GM23338 (cell line): ENCODE data around the gene S100P. TPM values are rescaled to one million over a fixed set of nuclear protein-coding genes. Genes with fewer than 3 reads are reported as not detected.

Experiments
- ATAC-seq: fragments of 200-7000 bp; cut with Tn5 transposase; 3 replicates; pipeline ENCODE4 v1.9.1; 2020
- DNase-seq: peaks from one replicate; pipeline ENCODE4 v3.0.0-alpha.2; 2015; ENCODE audit warnings: low spot score
- H2AFZ ChIP-seq: fragments of 200-600 bp; sonication (generic); 2 replicates; pipeline ENCODE4 v1.8.0; 2016; ENCODE audit warnings: antibody characterized with exemption, mild to moderate bottlenecking, moderate library complexity
- H3F3A ChIP-seq: fragments of 200-600 bp; sonication (generic); replicated peaks from 2 replicates; pipeline ENCODE4 v1.8.0; 2017; ENCODE audit warnings: antibody characterized with exemption, mixed run types, low read depth
- H3K27ac ChIP-seq: fragments of 200-600 bp; sonication (generic); 2 replicates; pipeline ENCODE4 v1.6.1; 2016; ENCODE audit warnings: low read depth
- H3K27me3 ChIP-seq: fragments of 200-600 bp; sonication (generic); 2 replicates; pipeline ENCODE4 v1.8.0; 2016; ENCODE audit warnings: mild to moderate bottlenecking, mixed run types, moderate library complexity; ENCODE audit not compliant: insufficient read depth
- H3K36me3 ChIP-seq: fragments of 200-600 bp; sonication (generic); 2 replicates; pipeline ENCODE4 v1.8.0; 2016; ENCODE audit warnings: mild to moderate bottlenecking; ENCODE audit not compliant: insufficient read depth
- H3K4me1 ChIP-seq: fragments of 200-600 bp; sonication (generic); 2 replicates; pipeline ENCODE4 v1.8.0; 2016; ENCODE audit warnings: mild to moderate bottlenecking, moderate library complexity; ENCODE audit not compliant: insufficient read depth
- H3K4me2 ChIP-seq: fragments of 200-600 bp; sonication (generic); 2 replicates; pipeline ENCODE4 v1.7.1; 2017; ENCODE audit warnings: mixed run types
- H3K4me3 ChIP-seq: fragments of 200-600 bp; sonication (generic); 2 replicates; pipeline ENCODE4 v1.6.1; 2016; ENCODE audit warnings: mixed run types
- H3K79me2 ChIP-seq: fragments of 200-600 bp; sonication (generic); replicated peaks from 2 replicates; pipeline ENCODE4 v1.8.0; 2017; ENCODE audit warnings: mild to moderate bottlenecking; ENCODE audit not compliant: insufficient read depth
- H3K9me2 ChIP-seq: fragments of 200-600 bp; sonication (generic); 2 replicates; pipeline ENCODE4 v1.8.0; 2017; ENCODE audit not compliant: insufficient read depth
- H4K20me1 ChIP-seq: fragments of 200-600 bp; sonication (generic); replicated peaks from 2 replicates; pipeline ENCODE4 v1.8.0; 2017; ENCODE audit warnings: mild to moderate bottlenecking; ENCODE audit not compliant: insufficient read depth
- H3K27ac Mint-ChIP-seq: 2 replicates; pipeline ENCODE4 v1.8.0; 2020; ENCODE audit warnings: inconsistent platforms, mild to moderate bottlenecking, moderate library complexity, mixed read lengths
- H3K27me3 Mint-ChIP-seq: 3 replicates; pipeline ENCODE4 v1.8.0; 2022; ENCODE audit warnings: low read depth, mild to moderate bottlenecking, moderate library complexity, mixed read lengths, inconsistent platforms; ENCODE audit not compliant: insufficient read depth, poor library complexity
- H3K36me3 Mint-ChIP-seq: 3 replicates; pipeline ENCODE4 v1.8.0; 2021; ENCODE audit warnings: low read depth, mild to moderate bottlenecking, inconsistent platforms, moderate library complexity, mixed read lengths
- H3K4me1 Mint-ChIP-seq: 3 replicates; pipeline ENCODE4 v1.8.0; 2020; ENCODE audit warnings: mild to moderate bottlenecking, inconsistent platforms, mixed read lengths
- H3K4me3 Mint-ChIP-seq: 3 replicates; pipeline ENCODE4 v1.8.0; 2021; ENCODE audit warnings: moderate library complexity, mild to moderate bottlenecking, inconsistent platforms, mixed read lengths
- H3K9me3 Mint-ChIP-seq: 3 replicates; pipeline ENCODE4 v1.8.0; 2020; ENCODE audit warnings: moderate library complexity, mild to moderate bottlenecking, inconsistent platforms, mixed read lengths
- CREB1 ChIP-seq: fragments of 250-450 bp; sonication (Bioruptor Pico); IDR thresholded peaks from 2 replicates; pipeline ENCODE4 v1.5.0; 2020; ENCODE audit warnings: low read depth, mild to moderate bottlenecking, moderate library complexity
- CTCF ChIP-seq, 2 experiments: fragments of 200-600 bp in 1 of 2; sonication (generic) in 1 of 2; conservative IDR thresholded peaks; 2 replicates each; pipeline versions ENCODE4 v1.5.1 to v1.6.1; 2016 to 2017; ENCODE audit warnings: antibody characterized with exemption in 2 of 2, low read depth in 2 of 2, mild to moderate bottlenecking in 2 of 2, moderate library complexity in 1 of 2
- ETS1 ChIP-seq: IDR thresholded peaks from 2 replicates; pipeline ENCODE4 v1.6.1; 2016; ENCODE audit warnings: antibody characterized with exemption
- EZH2 ChIP-seq: fragments of 200-600 bp; sonication (generic); IDR thresholded peaks from one replicate; pipeline ENCODE4 v1.8.0; 2017; ENCODE audit warnings: antibody characterized with exemption, mild to moderate bottlenecking, low read depth; ENCODE audit not compliant: unreplicated experiment
- EZH2phosphoT487 ChIP-seq: fragments of 200-600 bp; sonication (generic); IDR thresholded peaks from one replicate; pipeline ENCODE4 v1.8.1; 2018; ENCODE audit warnings: antibody characterized with exemption; ENCODE audit not compliant: unreplicated experiment
- JUNB ChIP-seq: IDR thresholded peaks from one replicate; pipeline ENCODE4 v1.6.1; 2016; ENCODE audit warnings: antibody characterized with exemption; ENCODE audit not compliant: unreplicated experiment
- NANOG ChIP-seq: IDR thresholded peaks from 2 replicates; pipeline ENCODE4 v1.6.1; 2016; ENCODE audit warnings: antibody characterized with exemption, borderline replicate concordance
- POLR2AphosphoS5 ChIP-seq: IDR thresholded peaks from 2 replicates; pipeline ENCODE4 v1.6.1; 2016; ENCODE audit warnings: antibody characterized with exemption, low read depth
- REST ChIP-seq: IDR thresholded peaks from one replicate; pipeline ENCODE4 v1.6.1; 2018; ENCODE audit warnings: antibody characterized with exemption; ENCODE audit not compliant: unreplicated experiment
- STAT1 ChIP-seq: IDR thresholded peaks from one replicate; pipeline ENCODE4 v1.6.1; 2016; ENCODE audit warnings: antibody characterized with exemption; ENCODE audit not compliant: unreplicated experiment
- ZNF114 ChIP-seq: fragments of 250-450 bp; sonication (Bioruptor Pico); IDR thresholded peaks from 2 replicates; pipeline ENCODE4 v1.5.0; 2020; ENCODE audit warnings: mild to moderate bottlenecking, moderate library complexity
- ZNF331 ChIP-seq: fragments of 250-450 bp; sonication (Bioruptor Pico); IDR thresholded peaks from 2 replicates; pipeline ENCODE4 v1.5.0; 2020; ENCODE audit warnings: low read depth, mild to moderate bottlenecking, moderate library complexity
- ZNF462 ChIP-seq: fragments of 250-450 bp; sonication (Bioruptor Pico); IDR thresholded peaks from 2 replicates; pipeline ENCODE4 v1.5.0; 2020; ENCODE audit warnings: mild to moderate bottlenecking, moderate library complexity
- polyA plus RNA-seq: library from polyadenylated mRNA; unstranded; fragments of >200 nt; fragmentation: Nextera tagmentation; extraction: Ambion mirVana; gene quantifications from 2 replicates; pipeline ENCODE4 v1.2.1, GENCODE V29; 2016
- total RNA-seq: library from RNA; depleted of rRNA; stranded (reverse); fragments of >200 nt; shearing (Covaris generic); gene quantifications from 2 replicates; pipeline ENCODE4 v1.2.3, GENCODE V29; 2014

S100P gene
- total and polyA plus RNA-seq, 2 experiments from 2014 or later = 0.32 TPM; not detected in 1

- Histone ChIP-seq H4K20me1 (no peaks in the 10 kb centered on the region), H3K27me3 (peaks cover 55% of the 10 kb centered on the region), H3K9me2 (no peaks in the 10 kb centered on the region), H3K4me1 (peaks cover 12% of the 10 kb centered on the region), H3K27ac (no peak overlapping the region), H3F3A (no peaks in the 10 kb centered on the region; the same call in 1 of the 2 replicates), H3K36me3 (no peaks in the 10 kb centered on the region), H2AFZ (peak overlapping the region; percentile 97), H3K4me3 (peak overlapping the region; percentile 53), H3K4me2 (peak overlapping the region; percentile 79), H3K79me2 (no peaks in the 10 kb centered on the region)
- ATAC-seq = peak; percentile 84
- Mint-ChIP-seq H3K27ac (no peak overlapping the region), H3K9me3 (no peaks in the 10 kb centered on the region), H3K4me1 (peaks cover 4% of the 10 kb centered on the region; the same call in 2 of the 3 replicates), H3K36me3 (no peaks in the 10 kb centered on the region), H3K27me3 (peaks cover 35% of the 10 kb centered on the region), H3K4me3 (peak overlapping the region; percentile 64; the same call in 2 of the 3 replicates)
- no peak for TF ChIP-seq JUNB
- no peak for TF ChIP-seq POLR2AphosphoS5
- TF ChIP-seq CREB1 (CRISPR knock-in tag) = no peak
- TF ChIP-seq ZNF114 = no peak
- TF ChIP-seq NANOG = no peak
- no peak for TF ChIP-seq EZH2phosphoT487
- TF ChIP-seq REST = no peak
- no peak for TF ChIP-seq STAT1
- no peak for TF ChIP-seq CTCF (conservative IDR thresholded peaks at IDR 0.05; ENCODE audit: low read depth in 2 of 2)
- no peak for TF ChIP-seq ZNF331 (CRISPR knock-in tag)
- TF ChIP-seq EZH2 = no peak
- TF ChIP-seq ZNF462 = no peak
- TF ChIP-seq ETS1 = no peak
- DNase-seq = peak; percentile 72
These were observed 35.0 kb upstream of the S100P start for GRCh38 chr4:6658597-6659075.
